Erythroblast (primary cell): Measurements from ENCODE around the gene ITLN1.

ENCODE experiments used
- GATA1 ChIP-seq: IDR thresholded peaks from 2 replicates; pipeline ENCODE4 v1.6.1; 2011; ENCODE audit warnings: low read depth, mild to moderate bottlenecking, control low read depth, low read length, moderate library complexity
- POLR2A ChIP-seq: IDR thresholded peaks from 2 replicates; pipeline ENCODE4 v1.6.1; 2011; ENCODE audit warnings: mild to moderate bottlenecking, low read length

DNA sequence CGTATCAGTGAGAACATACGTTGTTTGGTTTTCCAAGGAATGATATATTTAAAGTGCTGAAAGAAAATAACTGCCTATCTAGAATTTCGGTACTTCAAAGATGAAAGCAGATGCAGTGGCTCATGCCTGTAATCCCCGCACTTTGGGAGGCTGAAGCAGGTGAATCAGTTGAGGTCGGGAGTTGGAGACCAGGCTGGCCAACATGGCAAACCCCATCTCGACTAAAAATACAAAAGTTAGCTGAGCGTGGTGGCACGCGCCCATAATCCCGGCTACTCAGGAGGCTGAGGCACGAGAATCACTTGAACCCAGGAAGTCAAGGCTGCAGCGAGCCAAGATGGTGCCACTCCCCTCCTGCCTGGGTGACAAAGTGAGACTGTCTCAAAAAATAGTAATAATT, 38.7 kb downstream of the ITLN1 start:
- TF ChIP-seq POLR2A (no peak), GATA1 (no peak)
